ENCODE results near the gene GUK1.

The GUK1 gene

GRCh38 chr1:228139931-228140723 lies at the start of gene GUK1:
Gene GUK1 (plus strand): TSS chr1:228140279. CDS start chr1:228140303, 24 bp downstream.
- DNase-seq (ENCODE audit: low read depth, low spot score), result peak; percentile 92

- DNase-seq (ENCODE audit: low read depth, low spot score), result no peak
These were observed 49.4 kb upstream of the GUK1 start for GRCh38 chr1:228090613-228091081.

DNA sequence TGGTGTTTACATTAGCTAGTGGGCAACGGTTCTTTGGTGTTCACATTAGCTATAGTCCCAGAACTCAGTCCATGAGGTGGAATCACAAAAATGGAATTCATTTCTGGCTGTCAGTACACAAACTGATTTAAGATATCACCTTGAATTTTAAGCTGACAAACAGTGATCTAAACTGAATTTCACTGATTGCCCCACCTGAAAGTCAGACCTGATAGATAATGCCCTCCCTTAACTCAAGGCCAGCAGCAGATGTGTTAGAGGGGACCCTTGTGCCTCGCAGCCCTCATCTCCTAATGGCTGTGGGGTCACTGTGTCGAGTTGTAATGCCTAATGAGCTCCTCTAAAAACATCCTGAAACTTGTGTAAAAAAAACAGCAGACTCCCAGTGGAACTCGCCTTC lies 49.0 kb upstream of the GUK1 start:
- no peak for DNase-seq (ENCODE audit: low read depth, low spot score)

GRCh38 chr1:228092342-228093049 lies 47.6 kb upstream of the GUK1 start:
- no peak for DNase-seq (ENCODE audit: low read depth, low spot score)

DNA sequence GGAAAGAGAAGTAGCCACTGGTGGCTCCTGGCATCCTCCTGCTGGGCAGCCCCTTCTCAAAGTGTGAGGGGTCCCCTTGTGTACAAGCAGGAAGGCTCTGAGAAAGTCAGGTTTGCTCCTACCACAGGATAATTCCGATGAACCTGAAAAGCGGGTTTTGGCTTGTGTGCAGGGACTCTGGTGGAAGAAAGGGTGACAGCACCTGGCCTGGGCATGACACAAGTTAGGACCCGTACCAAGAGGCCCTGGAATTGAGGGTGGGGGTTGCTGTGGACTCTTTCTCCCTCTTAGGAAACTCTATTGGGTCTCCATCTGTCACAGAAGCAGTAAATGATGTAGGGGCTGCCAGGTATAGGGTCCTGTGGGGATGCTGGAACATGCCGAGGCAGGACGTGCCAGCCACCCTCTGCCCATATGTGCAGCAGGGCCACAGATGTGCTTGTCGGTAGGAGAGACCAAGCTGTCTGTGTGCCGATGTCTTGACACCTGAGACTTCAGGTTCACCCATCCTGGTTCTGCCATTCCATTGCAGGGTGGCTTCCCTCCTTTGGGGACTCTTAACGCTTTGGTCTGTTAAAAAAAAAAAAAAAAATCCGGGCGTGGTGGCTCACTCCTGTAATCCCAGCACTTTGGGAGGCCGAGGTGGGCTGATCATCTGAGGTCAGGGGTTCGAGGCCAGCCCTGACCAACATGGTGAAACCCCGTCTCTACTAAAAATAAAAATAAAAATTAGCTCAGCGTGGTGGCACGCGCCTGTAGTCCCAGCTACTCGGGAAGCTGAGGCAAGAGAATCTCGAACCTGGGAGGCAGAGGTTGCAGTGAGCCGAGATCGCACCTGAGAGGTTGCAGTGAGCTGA lies 46.8 kb upstream of the GUK1 start:
- no peak for DNase-seq (ENCODE audit: low read depth, low spot score)

DNA sequence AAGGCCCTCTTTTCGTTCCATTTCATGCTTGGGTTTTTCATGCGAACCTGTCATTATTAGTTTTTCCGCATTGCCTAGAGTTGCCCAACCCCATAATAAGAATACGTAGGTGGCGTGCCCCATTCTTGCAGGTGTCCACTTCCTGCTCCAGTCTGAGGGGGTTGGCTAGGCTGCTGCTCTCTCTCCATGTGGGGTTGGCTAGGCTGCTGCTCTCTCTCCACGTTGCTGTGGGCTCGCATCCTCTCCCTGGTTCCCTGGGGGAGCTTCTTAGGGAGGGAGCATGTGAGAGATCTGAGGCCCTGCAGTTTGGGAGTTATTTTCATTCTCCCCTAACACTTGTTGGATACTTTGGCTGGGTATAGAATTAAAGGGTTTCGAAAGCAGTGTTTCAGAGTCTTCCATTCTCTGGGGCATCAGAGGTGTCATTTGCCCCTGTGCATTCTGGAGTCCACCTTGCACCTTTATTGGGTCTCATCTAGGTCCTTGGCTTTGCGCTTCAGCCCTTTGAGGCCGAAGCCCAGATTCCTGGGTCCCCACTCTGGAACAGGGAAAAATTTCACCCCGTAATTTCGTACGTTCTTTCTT lies 45.6 kb upstream of the GUK1 start:
- no peak for DNase-seq (ENCODE audit: low read depth, low spot score)

GRCh38 chr1:228095161-228095560 lies 44.9 kb upstream of the GUK1 start:
- DNase-seq (ENCODE audit: low read depth, low spot score), result no peak

DNA sequence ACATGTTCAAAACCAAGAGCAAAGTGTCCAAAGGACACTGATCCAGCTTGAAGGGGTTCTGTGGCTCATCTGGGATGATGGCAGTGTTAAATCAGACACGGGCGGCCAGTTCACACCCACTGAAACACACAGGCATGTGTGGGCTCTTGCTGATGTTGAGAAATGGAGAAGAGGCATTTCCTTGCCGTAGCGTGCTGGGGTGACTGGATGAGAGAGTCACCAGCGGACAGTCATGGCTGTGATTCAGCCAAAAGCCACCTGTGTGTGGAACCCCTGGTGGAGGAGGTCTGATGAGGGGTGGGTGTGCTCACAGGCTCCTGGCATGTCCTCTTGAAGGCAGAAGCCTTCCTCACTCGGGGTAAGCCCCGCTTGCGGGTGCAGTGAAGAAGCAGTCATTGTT lies 44.1 kb upstream of the GUK1 start:
- no peak for DNase-seq (ENCODE audit: low read depth, low spot score)

DNA sequence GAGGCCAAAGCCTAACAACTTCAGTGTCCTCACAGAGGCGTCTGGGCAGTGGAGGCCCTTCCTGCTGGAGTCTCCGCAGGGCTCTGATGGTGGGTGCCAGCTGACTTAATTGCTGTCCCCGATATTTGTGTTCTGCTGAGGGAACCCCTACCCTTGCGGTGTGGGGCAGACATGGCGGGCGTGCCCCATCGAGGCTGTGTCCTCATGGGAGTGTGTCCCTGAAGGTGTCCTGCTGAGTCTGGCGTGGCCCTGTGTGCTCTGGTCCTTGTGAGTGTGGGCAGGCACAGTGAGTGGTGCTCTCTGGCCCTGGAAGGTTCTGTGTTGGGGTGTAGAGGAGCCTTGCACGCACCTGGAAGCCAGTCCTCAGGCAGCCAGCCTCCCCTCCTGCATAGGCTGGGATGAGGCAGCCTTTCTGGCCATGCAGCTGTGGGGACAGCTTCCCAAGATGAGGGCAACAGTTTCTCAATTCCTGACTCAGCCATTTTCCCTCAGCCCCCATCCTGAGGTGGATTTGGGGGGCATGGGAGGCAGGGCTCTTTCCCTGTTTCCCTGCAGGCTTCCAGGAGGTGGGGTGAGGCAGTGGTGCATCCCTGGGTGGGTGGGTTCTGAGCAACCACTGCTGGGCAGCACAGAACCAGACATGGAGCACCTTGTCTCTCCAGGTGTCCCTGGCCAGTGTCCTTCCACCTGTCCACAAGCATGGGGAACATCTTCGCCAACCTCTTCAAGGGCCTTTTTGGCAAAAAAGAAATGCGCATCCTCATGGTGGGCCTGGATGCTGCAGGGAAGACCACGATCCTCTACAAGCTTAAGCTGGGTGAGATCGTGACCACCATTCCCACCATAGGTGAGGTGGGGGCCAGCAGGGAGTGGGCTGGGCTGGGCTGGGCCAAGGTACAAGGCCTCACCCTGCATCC lies 43.4 kb upstream of the GUK1 start:
- DNase-seq (ENCODE audit: low read depth, low spot score), result no peak

- DNase-seq (ENCODE audit: low read depth, low spot score), result no peak
These were observed 42.6 kb upstream of the GUK1 start for GRCh38 chr1:228097333-228098081.

DNA sequence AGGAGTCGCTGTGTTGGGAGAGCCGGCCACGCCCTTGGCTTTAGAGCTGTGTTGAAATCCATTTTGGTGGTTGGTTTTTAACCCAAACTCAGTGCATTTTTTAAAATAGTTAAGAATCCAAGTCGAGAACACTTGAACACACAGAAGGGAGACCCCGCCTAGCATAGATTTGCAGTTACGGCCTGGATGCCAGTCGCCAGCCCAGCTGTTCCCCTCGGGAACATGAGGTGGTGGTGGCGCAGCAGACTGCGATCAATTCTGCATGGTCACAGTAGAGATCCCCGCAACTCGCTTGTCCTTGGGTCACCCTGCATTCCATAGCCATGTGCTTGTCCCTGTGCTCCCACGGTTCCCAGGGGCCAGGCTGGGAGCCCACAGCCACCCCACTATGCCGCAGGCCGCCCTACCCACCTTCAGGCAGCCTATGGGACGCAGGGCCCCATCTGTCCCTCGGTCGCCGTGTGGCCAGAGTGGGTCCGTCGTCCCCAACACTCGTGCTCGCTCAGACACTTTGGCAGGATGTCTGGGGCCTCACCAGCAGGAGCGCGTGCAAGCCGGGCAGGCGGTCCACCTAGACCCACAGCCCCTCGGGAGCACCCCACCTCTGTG lies 41.7 kb upstream of the GUK1 start:
- DNase-seq (ENCODE audit: low read depth, low spot score), result no peak

GRCh38 chr1:228099331-228099732 lies 40.7 kb upstream of the GUK1 start:
- DNase-seq (ENCODE audit: low read depth, low spot score), result no peak

- no peak for DNase-seq (ENCODE audit: low read depth, low spot score)
These were observed 39.1 kb upstream of the GUK1 start for GRCh38 chr1:228100822-228101613.

- no peak for DNase-seq (ENCODE audit: low read depth, low spot score)
These were observed 38.5 kb upstream of the GUK1 start for GRCh38 chr1:228101614-228101993.

- DNase-seq (ENCODE audit: low read depth, low spot score), result no peak
These were observed 37.9 kb upstream of the GUK1 start for GRCh38 chr1:228101994-228102790.

DNA sequence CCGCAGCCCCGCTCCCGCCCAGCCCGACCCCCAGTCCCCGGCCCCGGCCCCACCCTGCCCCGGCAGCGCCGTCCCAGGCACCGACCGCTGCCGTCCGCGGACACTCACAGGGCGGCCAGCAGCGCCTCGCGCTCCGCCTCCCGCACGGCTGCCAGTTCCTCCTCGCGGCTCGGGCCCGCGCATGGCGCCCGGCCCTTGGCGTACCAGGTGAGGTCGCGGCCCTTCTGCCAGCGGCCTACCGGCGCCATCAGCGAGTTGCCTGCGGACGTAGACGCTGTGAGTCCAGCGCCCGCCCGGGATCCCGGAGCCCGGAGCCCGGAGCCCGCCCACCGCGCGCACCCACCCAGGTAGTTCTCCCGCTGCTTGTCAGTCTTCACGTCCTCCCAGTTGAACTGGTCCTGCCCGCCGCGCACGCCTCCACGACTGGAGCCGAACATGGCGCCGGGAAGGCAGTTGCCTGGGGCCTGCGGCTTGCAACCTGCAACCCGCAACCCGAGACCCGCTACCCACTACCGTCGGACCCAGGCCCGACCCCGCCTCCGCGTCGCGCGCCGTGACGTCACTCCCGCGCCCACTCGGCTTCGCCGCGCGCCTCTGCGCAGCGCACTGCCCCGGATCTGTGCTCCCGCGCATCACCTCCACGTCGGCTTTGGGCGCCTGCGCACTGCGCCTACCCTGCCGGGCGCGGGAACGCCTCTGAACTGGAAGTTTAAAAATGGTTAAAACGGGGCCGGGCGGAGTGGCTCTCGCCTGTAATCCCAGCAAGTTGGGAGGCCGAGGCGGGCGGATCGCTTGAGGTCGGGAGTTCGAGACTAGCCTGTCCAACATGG lies 37.1 kb upstream of the GUK1 start, which contains the start of gene C1orf35:
TSS of gene C1orf35 (minus strand) at position 535 of the 830 bp plus-strand sequence. CDS start at position 437, 98 bp downstream.
- peak; percentile 75 for DNase-seq (ENCODE audit: low read depth, low spot score)
